Fibroblast of villous mesenchyme (primary cell): ENCODE measurements around the gene CD151. TPM values are rescaled to one million over a fixed set of nuclear protein-coding genes. Genes with fewer than 3 reads are reported as not detected.
A peak's percentile ranks its signal among the peaks of the same experiment; 100 is the strongest.

ENCODE experiments used
- DNase-seq: peaks from one replicate; pipeline ENCODE4 v3.0.0-alpha.2; 2010; ENCODE audit warnings: low read depth
- H3K4me3 ChIP-seq: 2 replicates; pipeline ENCODE4 v1.5.1; 2011; ENCODE audit warnings: low read depth, mild to moderate bottlenecking, low read length
- CTCF ChIP-seq: IDR thresholded peaks from 2 replicates; pipeline ENCODE4 v1.5.1; 2012; ENCODE audit warnings: low read depth, mild to moderate bottlenecking, low read length; ENCODE audit not compliant: insufficient read depth
- total RNA-seq: library from RNA; depleted of rRNA; stranded (reverse); fragments of >200 nt; gene quantifications from 2 replicates; pipeline ENCODE4 v1.2.3, GENCODE V29; 2012

Gene CD151
- total RNA-seq, 1 donor, result 218 TPM

- no peak overlapping the region for H3K4me3 ChIP-seq
- no peak for DNase-seq
- no peak for TF ChIP-seq CTCF
These were observed 16.3 kb upstream of the CD151 start for GRCh38 chr11:816433-816779.

- H3K4me3 ChIP-seq, result peak within 1 kb of the TSS; percentile 70
- TF ChIP-seq CTCF, result no peak
- DNase-seq, result peak; percentile 53
These were observed 14.2 kb upstream of the CD151 start, which contains the start of gene PNPLA2 for GRCh38 chr11:818396-819128. PNPLA2 (plus strand) TSS chr11:818914; CDS start chr11:819719, 805 bp downstream.

DNA sequence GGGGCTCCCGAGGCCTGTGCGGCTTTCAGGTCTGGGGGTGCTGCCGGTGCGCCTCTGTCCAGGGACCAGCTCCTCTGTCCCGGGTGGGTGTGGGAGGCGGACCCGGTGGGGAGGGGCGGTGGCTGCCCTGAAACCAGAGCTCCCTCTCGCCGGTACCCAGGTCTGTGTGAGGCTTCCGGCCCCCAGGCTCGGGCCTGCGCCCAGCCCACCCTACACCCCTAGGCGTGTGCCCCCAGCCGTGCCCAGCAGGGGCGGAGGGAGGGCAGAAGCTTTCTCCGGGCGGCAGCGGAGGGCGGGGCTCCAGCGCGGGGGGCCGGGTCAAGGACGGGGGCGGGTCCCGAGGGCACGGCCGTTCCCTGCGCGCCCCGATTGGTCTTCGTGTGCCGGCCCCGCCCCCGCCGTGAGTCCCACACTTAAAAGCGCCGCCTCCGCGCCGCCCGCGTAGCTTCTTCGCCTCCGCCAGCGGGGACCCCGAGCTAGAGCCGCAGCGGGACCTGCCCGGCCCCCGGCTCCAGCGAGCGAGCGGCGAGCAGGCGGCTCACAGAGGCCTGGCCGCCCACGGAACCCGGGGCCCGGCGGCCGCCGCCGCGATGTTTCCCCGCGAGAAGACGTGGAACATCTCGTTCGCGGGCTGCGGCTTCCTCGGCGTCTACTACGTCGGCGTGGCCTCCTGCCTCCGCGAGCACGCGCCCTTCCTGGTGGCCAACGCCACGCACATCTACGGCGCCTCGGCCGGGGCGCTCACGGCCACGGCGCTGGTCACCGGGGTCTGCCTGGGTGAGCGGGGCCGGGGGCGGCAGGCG lies 13.4 kb upstream of the CD151 start:
- TF ChIP-seq CTCF, result no peak
- H3K4me3 ChIP-seq, result peak overlapping the region; percentile 70
- DNase-seq, result peak; percentile 85

DNA sequence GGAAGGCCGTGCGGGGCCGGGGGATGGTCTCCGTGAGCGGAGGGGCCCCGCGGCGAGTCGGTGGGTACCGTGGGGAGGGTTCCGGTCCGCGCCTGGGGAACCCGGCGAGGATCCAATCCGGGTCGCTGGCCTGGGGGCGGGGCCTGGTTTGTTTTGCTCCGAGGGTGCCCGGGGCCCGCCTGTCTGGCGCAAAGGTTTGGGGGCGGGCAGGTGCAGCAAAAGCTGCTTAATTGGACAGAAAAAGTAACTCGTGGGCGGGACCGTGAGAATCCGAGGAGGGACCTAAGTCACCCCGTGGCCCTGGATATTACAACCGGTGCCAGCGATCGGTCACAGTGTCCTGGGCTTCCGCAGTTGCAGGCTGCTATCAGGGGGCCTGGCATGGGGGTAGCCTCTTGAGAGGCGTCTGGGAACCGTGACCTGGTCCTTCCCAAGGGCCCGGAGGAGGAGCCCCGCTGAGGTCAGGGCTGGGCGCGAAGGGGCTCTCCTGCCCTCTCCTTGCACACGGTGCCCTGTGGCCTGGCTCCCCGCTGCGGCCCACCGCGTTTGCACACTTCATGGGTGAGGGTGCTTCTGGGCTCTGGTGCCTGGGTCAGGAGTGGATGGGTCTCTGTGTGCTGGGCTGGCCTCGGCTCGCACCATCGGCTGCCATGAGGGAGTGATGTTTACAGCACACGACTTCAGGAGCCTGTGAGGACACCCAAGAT lies 12.7 kb upstream of the CD151 start:
- peak; percentile 78 for DNase-seq
- H3K4me3 ChIP-seq, result peak overlapping the region; percentile 70

DNA sequence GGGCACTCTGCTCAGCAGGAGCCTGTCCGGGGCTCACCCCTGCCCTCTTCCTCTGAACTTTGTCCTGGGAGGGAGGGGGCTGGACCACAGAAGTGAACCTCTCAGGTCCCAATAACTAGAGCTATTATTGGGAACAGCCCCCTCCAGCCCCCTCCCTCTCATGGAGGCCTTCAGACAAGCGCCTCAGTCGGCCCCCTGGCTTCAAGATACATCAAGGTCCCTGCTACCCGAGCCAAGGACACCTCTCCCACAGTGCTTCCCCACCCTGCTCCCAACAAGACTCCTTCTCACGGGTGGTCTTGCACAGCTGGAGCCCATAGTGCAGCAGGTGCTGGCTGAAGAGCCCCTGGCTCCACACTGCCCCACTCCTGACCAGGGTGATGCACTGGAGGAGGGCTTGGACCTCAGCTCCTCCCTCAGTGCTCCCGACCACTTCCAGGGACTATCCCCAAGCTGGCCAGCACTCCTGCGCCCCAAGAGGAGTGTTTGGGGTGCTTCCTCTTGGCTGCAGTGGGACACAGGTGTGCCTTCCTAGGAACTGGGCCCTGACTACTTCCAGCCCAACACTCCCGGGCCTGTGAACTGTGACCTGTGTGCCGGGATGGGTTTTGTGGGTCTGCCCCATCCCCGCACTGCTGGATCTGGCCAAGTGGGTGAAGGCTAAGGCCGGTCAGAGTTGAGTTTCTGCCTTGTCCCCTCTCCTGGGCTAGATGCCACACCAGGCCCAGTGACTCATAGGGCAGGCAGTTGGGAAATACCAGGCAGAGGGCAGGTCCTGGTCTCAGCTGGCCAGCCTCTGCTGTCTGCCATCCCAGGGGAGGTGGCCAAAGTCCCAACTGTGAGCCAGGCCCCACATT lies 11.9 kb upstream of the CD151 start:
- DNase-seq, result no peak

More for the DNA sequence above, 12.7 kb upstream of the CD151 start:
- no peak for TF ChIP-seq CTCF

More for the DNA sequence above, 11.9 kb upstream of the CD151 start:
- peak overlapping the region; percentile 70 for H3K4me3 ChIP-seq
- TF ChIP-seq CTCF, result no peak
